GM21390 (cell line): ENCODE measurements around the gene CP.

Experiments
- ATAC-seq: cut with Tn5 transposase; IDR thresholded peaks from one replicate; pipeline ENCODE4 v1.9.1; 2021; ENCODE audit not compliant: unreplicated experiment

Gene CP

GRCh38 chr3:149186721-149187120 is 34.9 kb downstream of the CP start:
- no peak for ATAC-seq

- no peak for ATAC-seq
Measured at GRCh38 chr3:149186219-149186618, 35.4 kb downstream of the CP start.

- ATAC-seq, result no peak
Measured at GRCh38 chr3:149181182-149181581, 40.4 kb downstream of the CP start.

GRCh38 chr3:149180057-149180573 is 41.5 kb downstream of the CP start:
- ATAC-seq, result no peak

- ATAC-seq, result no peak
Measured at GRCh38 chr3:149179220-149179619, 42.4 kb downstream of the CP start.

GRCh38 chr3:149177122-149177521 is 44.5 kb downstream of the CP start:
- no peak for ATAC-seq

GRCh38 chr3:149174901-149175300 is 46.7 kb downstream of the CP start:
- peak; percentile 82 for ATAC-seq

GRCh38 chr3:149170672-149171071 is 51.0 kb downstream of the CP start:
- no peak for ATAC-seq

- no peak for ATAC-seq
Measured at GRCh38 chr3:149167898-149168297, 53.7 kb downstream of the CP start.

- ATAC-seq, result no peak
Measured at GRCh38 chr3:149163066-149163465, 58.6 kb downstream of the CP start.

- no peak for ATAC-seq
Measured at GRCh38 chr3:149162007-149162406, 59.6 kb downstream of the CP start.

GRCh38 chr3:149160754-149161300 is 60.8 kb downstream of the CP start:
- no peak for ATAC-seq

- ATAC-seq, result no peak
Measured at GRCh38 chr3:149153402-149153801, 68.2 kb downstream of the CP start.

GRCh38 chr3:149152420-149152819 is 69.2 kb downstream of the CP start:
- ATAC-seq, result peak; percentile 97

GRCh38 chr3:149151843-149152242 is 69.8 kb downstream of the CP start:
- ATAC-seq, result no peak

GRCh38 chr3:149150436-149150835 is 71.2 kb downstream of the CP start:
- no peak for ATAC-seq

- peak; percentile 83 for ATAC-seq
Measured at GRCh38 chr3:149145974-149146373, 75.7 kb downstream of the CP start.

GRCh38 chr3:149145356-149145755 is 76.3 kb downstream of the CP start:
- peak; percentile 9 for ATAC-seq

GRCh38 chr3:149142682-149143081 is 78.9 kb downstream of the CP start:
- no peak for ATAC-seq

- ATAC-seq, result no peak
Measured at GRCh38 chr3:149134575-149134974, 87.1 kb downstream of the CP start.

- no peak for ATAC-seq
Measured at GRCh38 chr3:149131589-149131988, 90.0 kb downstream of the CP start.

GRCh38 chr3:149129326-149130205 is 92.1 kb downstream of the CP start, which contains the start of gene HPS3:
TSS of gene HPS3 (plus strand) at chr3:149129638. CDS start at chr3:149129724, 86 bp downstream.
- peak; percentile 94 for ATAC-seq
